GM13977 (cell line): ENCODE data around the gene NCAPD2.

Experiments
- DNase-seq: peaks from one replicate; pipeline ENCODE4 v3.0.0; 2012; ENCODE audit warnings: low spot score
- in situ Hi-C: fragments of 300-500 bp; cut with MboI; formaldehyde crosslinking; loops from one replicate; pipeline ENCODE4 v1.12.0; 2022; ENCODE audit warnings: low sequenced_read_pairs, low pct_unique_long_range_greater_than_20kb, mixed read lengths, inconsistent platforms; ENCODE audit not compliant: unreplicated experiment
- TF ChIP-seq, protein P1 (sequence below): IDR thresholded peaks from 2 replicates; pipeline ENCODE4 v1.5.1; 2012; ENCODE audit warnings: mild to moderate bottlenecking, control low read depth; ENCODE audit not compliant: insufficient read depth; ENCODE audit errors: extremely low read depth, missing control alignments

Gene NCAPD2

DNA sequence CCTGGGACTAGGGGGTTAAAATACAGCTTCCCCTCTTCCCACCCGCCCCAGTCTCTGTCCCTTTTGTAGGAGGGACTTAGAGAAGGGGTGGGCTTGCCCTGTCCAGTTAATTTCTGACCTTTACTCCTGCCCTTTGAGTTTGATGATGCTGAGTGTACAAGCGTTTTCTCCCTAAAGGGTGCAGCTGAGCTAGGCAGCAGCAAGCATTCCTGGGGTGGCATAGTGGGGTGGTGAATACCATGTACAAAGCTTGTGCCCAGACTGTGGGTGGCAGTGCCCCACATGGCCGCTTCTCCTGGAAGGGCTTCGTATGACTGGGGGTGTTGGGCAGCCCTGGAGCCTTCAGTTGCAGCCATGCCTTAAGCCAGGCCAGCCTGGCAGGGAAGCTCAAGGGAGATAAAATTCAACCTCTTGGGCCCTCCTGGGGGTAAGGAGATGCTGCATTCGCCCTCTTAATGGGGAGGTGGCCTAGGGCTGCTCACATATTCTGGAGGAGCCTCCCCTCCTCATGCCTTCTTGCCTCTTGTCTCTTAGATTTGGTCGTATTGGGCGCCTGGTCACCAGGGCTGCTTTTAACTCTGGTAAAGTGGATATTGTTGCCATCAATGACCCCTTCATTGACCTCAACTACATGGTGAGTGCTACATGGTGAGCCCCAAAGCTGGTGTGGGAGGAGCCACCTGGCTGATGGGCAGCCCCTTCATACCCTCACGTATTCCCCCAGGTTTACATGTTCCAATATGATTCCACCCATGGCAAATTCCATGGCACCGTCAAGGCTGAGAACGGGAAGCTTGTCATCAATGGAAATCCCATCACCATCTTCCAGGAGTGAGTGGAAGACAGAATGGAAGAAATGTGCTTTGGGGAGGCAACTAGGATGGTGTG, 42.3 kb downstream of the NCAPD2 start:
- TF ChIP-seq, protein P1, sequence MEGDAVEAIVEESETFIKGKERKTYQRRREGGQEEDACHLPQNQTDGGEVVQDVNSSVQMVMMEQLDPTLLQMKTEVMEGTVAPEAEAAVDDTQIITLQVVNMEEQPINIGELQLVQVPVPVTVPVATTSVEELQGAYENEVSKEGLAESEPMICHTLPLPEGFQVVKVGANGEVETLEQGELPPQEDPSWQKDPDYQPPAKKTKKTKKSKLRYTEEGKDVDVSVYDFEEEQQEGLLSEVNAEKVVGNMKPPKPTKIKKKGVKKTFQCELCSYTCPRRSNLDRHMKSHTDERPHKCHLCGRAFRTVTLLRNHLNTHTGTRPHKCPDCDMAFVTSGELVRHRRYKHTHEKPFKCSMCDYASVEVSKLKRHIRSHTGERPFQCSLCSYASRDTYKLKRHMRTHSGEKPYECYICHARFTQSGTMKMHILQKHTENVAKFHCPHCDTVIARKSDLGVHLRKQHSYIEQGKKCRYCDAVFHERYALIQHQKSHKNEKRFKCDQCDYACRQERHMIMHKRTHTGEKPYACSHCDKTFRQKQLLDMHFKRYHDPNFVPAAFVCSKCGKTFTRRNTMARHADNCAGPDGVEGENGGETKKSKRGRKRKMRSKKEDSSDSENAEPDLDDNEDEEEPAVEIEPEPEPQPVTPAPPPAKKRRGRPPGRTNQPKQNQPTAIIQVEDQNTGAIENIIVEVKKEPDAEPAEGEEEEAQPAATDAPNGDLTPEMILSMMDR, result no peak
- no peak for DNase-seq
- in situ Hi-C loops, result loop anchor here (10.0 kb wide), 1 partner anchor 111 kb away; no protein-coding TSS in a partner anchor

DNA sequence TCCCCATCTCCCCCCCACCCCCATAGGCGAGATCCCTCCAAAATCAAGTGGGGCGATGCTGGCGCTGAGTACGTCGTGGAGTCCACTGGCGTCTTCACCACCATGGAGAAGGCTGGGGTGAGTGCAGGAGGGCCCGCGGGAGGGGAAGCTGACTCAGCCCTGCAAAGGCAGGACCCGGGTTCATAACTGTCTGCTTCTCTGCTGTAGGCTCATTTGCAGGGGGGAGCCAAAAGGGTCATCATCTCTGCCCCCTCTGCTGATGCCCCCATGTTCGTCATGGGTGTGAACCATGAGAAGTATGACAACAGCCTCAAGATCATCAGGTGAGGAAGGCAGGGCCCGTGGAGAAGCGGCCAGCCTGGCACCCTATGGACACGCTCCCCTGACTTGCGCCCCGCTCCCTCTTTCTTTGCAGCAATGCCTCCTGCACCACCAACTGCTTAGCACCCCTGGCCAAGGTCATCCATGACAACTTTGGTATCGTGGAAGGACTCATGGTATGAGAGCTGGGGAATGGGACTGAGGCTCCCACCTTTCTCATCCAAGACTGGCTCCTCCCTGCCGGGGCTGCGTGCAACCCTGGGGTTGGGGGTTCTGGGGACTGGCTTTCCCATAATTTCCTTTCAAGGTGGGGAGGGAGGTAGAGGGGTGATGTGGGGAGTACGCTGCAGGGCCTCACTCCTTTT, 43.1 kb downstream of the NCAPD2 start:
- no peak for DNase-seq
- TF ChIP-seq, protein P1, result no peak

DNA sequence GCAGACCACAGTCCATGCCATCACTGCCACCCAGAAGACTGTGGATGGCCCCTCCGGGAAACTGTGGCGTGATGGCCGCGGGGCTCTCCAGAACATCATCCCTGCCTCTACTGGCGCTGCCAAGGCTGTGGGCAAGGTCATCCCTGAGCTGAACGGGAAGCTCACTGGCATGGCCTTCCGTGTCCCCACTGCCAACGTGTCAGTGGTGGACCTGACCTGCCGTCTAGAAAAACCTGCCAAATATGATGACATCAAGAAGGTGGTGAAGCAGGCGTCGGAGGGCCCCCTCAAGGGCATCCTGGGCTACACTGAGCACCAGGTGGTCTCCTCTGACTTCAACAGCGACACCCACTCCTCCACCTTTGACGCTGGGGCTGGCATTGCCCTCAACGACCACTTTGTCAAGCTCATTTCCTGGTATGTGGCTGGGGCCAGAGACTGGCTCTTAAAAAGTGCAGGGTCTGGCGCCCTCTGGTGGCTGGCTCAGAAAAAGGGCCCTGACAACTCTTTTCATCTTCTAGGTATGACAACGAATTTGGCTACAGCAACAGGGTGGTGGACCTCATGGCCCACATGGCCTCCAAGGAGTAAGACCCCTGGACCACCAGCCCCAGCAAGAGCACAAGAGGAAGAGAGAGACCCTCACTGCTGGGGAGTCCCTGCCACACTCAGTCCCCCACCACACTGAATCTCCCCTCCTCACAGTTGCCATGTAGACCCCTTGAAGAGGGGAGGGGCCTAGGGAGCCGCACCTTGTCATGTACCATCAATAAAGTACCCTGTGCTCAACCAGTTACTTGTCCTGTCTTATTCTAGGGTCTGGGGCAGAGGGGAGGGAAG, 43.9 kb downstream of the NCAPD2 start:
- peak; percentile 75 for DNase-seq
- TF ChIP-seq, protein P1, result peak; percentile 80
- in situ Hi-C loops, result loop anchor here (10.0 kb wide), 1 partner anchor 113 kb away; no protein-coding TSS in a partner anchor

More for the DNA sequence above, 43.1 kb downstream of the NCAPD2 start:
- in situ Hi-C loops, result loop anchor here (10.0 kb wide), 1 partner anchor 112 kb away; no protein-coding TSS in a partner anchor

DNA sequence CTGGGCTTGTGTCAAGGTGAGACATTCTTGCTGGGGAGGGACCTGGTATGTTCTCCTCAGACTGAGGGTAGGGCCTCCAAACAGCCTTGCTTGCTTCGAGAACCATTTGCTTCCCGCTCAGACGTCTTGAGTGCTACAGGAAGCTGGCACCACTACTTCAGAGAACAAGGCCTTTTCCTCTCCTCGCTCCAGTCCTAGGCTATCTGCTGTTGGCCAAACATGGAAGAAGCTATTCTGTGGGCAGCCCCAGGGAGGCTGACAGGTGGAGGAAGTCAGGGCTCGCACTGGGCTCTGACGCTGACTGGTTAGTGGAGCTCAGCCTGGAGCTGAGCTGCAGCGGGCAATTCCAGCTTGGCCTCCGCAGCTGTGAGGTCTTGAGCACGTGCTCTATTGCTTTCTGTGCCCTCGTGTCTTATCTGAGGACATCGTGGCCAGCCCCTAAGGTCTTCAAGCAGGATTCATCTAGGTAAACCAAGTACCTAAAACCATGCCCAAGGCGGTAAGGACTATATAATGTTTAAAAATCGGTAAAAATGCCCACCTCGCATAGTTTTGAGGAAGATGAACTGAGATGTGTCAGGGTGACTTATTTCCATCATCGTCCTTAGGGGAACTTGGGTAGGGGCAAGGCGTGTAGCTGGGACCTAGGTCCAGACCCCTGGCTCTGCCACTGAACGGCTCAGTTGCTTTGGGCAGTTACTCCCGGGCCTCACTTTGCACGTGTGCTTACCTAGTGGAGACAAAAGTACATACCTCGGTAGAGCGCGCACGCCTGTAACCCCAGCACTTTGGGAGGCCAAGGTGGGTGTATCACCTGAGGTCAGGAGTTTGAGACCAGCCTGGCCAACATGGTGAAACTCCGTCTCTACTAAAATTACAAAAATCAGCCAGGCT, 44.8 kb downstream of the NCAPD2 start:
- DNase-seq, result no peak
- in situ Hi-C loops, result loop anchor here (10.0 kb wide), 1 partner anchor 114 kb away; no protein-coding TSS in a partner anchor
- TF ChIP-seq, protein P1, result no peak

DNA sequence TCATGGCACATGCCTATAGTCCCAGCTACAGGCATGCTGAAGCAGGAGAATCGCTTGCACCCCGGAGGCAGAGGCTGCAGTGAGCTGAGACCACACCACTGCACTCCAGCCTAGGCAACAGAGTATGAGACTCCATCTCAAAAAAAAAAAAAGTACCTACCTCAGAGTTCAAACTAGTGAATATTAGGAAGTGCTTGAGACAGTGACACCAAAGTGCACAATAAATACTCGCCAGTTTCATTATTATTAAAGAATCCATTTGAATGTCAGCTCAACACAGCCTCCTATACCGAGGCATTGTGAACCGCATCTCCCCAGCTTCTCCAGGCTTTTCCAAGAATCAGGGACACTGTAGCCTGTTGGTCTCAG, 45.4 kb downstream of the NCAPD2 start:
- no peak for DNase-seq
- in situ Hi-C loops, result loop anchor here (10.0 kb wide), 1 partner anchor 114 kb away; no protein-coding TSS in a partner anchor

More for the DNA sequence above, 45.4 kb downstream of the NCAPD2 start:
- TF ChIP-seq, protein P1, result no peak
